Left lung (tissue), 10 donors: Measurements from ENCODE around the gene PRKAB2. TPM values are rescaled to one million over a fixed set of nuclear protein-coding genes. Genes with fewer than 3 reads are reported as not detected.
"Not testable (repeated sequence)": the region's sequence is repeated elsewhere in the genome, so short reads cannot be mapped to it uniquely, and the experiment has no call there.

Source experiments
- ATAC-seq: fragments of 200-7000 bp; cut with Tn5 transposase; one replicate; pipeline ENCODE4 v1.9.1; 2020; ENCODE audit warnings: moderate library complexity
- DNase-seq, 4 donors: peaks; one replicate each; pipeline ENCODE4 v3.0.0-alpha.2; 2013 to 2020
- H3K27ac ChIP-seq, 2 donors: fragments of 200-600 bp; sonication (generic) in 1 of 2; one replicate each; pipeline versions ENCODE4 v1.5.0 to v1.8.0; 2020 to 2021
- H3K27me3 ChIP-seq, 2 donors: fragments of 200-600 bp; sonication (generic) in 1 of 2; one replicate each; pipeline versions ENCODE4 v1.5.0 to v1.8.0; 2020 to 2021
- H3K36me3 ChIP-seq, 2 donors: fragments of 200-600 bp; sonication (generic) in 1 of 2; one replicate each; pipeline versions ENCODE4 v1.5.0 to v1.8.0; 2020 to 2021
- H3K4me1 ChIP-seq, 2 donors: fragments of 200-600 bp; one replicate each; pipeline ENCODE4 v1.8.0; 2021
- H3K4me3 ChIP-seq, 2 donors: fragments of 200-600 bp; sonication (generic) in 1 of 2; one replicate each; pipeline versions ENCODE4 v1.5.0 to v1.8.0; 2020 to 2021; ENCODE audit warnings: mild to moderate bottlenecking in 1 of 2
- H3K9me3 ChIP-seq, 2 donors: fragments of 200-600 bp; sonication (generic) in 1 of 2; one replicate each; pipeline versions ENCODE4 v1.5.0 to v1.8.0; 2020 to 2021
- intact Hi-C, 2 donors: fragments of 100-400 bp; cut with DNase I; formaldehyde crosslinking; loops; one replicate each; pipeline versions ENCODE4 v1.11.2 to v1.14.2; 2022
- polyA plus RNA-seq, 6 donors: library from polyadenylated mRNA; unstranded; fragments of 120-200 nt; gene quantifications; one replicate each; pipeline ENCODE4 v1.2.1, GENCODE V29; 2013; ENCODE audit not compliant: insufficient read length in 6 of 6
- total RNA-seq, 2 donors: library from RNA; stranded (reverse); fragmentation: NEBNext Ultra II Directional; extraction: Animal tissue kit (Norgen Biotek cat#: 25700); gene quantifications; one replicate each; pipeline ENCODE4 v1.2.1, GENCODE V29; 2021
- TF ChIP-seq, protein P1 (sequence below), 2 donors: fragments of 200-600 bp; sonication (generic) in 1 of 2; IDR thresholded peaks; one replicate each; pipeline versions ENCODE4 v1.5.0 to v1.8.0; 2021; ENCODE audit warnings: antibody characterized with exemption in 2 of 2
- donor health status: DM: no; HTN: yes; CAD: no.
- donor health status: DM: no; HTN: no; CAD: no.

PRKAB2 gene
- total and polyA plus RNA-seq, 8 donors = 9.7 to 42.7 (median 31.3) TPM

DNA sequence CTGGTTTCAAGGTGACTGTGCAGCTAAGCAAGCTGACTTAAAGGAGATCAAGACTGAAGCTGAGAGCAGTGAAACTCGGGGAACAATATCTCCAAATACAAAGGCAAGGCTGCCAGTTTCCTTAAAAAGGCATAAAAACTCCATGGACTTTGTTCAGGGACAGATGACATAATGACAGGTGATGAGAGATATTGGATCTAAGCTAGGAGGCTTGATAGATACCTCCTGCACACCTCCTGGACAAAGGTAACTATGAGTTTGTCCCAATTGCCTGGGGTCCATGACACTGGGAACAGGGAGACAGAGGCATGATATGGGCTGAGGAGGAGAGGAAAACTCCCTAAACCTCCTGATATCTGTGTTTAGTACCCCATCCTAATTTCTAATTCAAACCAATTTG is 55.2 kb downstream of the PRKAB2 start:
- no peak overlapping the region for H3K4me3 ChIP-seq
- intact Hi-C loops = no loop called here
- ATAC-seq = no peak

DNA sequence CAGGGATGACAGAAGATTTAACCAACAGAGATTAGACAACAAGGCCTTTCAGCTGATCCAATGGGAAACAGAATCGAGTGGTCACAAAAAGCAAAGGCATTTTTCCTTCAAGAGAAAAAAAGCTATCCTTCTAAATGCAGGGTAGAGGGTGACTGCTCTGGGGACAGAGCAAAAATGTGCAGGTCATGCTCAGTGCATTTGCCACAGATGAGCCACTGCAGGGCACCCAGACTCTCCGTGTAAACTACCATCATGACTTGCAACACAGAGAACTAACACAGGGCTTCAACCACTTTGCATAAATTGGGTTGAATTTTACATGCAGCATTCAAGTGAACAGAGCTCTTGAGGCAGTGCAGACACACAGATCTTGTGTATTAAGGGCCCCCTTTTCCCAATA is 56.8 kb downstream of the PRKAB2 start:
- DNase-seq (no peak), ATAC-seq (no peak)
- TF ChIP-seq, protein P1, sequence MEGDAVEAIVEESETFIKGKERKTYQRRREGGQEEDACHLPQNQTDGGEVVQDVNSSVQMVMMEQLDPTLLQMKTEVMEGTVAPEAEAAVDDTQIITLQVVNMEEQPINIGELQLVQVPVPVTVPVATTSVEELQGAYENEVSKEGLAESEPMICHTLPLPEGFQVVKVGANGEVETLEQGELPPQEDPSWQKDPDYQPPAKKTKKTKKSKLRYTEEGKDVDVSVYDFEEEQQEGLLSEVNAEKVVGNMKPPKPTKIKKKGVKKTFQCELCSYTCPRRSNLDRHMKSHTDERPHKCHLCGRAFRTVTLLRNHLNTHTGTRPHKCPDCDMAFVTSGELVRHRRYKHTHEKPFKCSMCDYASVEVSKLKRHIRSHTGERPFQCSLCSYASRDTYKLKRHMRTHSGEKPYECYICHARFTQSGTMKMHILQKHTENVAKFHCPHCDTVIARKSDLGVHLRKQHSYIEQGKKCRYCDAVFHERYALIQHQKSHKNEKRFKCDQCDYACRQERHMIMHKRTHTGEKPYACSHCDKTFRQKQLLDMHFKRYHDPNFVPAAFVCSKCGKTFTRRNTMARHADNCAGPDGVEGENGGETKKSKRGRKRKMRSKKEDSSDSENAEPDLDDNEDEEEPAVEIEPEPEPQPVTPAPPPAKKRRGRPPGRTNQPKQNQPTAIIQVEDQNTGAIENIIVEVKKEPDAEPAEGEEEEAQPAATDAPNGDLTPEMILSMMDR (IDR thresholded peaks at IDR 0.05) = no peak
- intact Hi-C loops = no loop called here
- H3K36me3 ChIP-seq = no peaks in the 10 kb centered on the region
- no peaks in the 10 kb centered on the region for H3K27me3 ChIP-seq
- H3K4me1 ChIP-seq = no peaks in the 10 kb centered on the region
- no peak overlapping the region for H3K4me3 ChIP-seq
- no peak overlapping the region for H3K27ac ChIP-seq
- no peaks in the 10 kb centered on the region for H3K9me3 ChIP-seq

More for the DNA sequence above, 55.2 kb downstream of the PRKAB2 start:
- TF ChIP-seq, protein P1 (IDR thresholded peaks at IDR 0.05) = no peak
- Histone ChIP-seq H3K27me3 (no peaks in the 10 kb centered on the region), H3K4me1 (no peaks in the 10 kb centered on the region), H3K27ac (no peak overlapping the region), H3K36me3 (no peaks in the 10 kb centered on the region), H3K9me3 (no peaks in the 10 kb centered on the region)
- DNase-seq = no peak

DNA sequence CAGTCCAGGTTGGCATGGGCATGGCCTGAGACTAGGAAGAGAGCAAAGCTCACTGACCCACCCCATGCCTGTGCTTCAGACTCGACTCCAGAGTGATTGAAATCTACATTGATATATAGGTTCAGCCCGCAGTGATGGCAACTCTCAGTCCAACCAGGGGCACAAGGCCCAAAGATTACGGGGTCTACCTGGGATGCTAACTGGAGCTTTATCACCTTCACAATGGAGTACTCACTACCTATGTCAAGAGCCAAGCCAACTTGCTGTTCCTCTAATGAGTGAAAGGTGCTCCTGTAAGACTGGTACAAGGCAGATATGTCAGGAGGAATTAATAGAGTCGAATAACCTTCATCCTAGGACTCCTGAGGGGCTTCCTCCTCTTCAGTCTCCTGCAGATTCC is 57.2 kb downstream of the PRKAB2 start:
- H3K4me1 ChIP-seq, H3K27me3 ChIP-seq, intact Hi-C loops, DNase-seq, ATAC-seq, H3K36me3 ChIP-seq, H3K27ac ChIP-seq, H3K9me3 ChIP-seq, H3K4me3 ChIP-seq: not testable (repeated sequence)

DNA sequence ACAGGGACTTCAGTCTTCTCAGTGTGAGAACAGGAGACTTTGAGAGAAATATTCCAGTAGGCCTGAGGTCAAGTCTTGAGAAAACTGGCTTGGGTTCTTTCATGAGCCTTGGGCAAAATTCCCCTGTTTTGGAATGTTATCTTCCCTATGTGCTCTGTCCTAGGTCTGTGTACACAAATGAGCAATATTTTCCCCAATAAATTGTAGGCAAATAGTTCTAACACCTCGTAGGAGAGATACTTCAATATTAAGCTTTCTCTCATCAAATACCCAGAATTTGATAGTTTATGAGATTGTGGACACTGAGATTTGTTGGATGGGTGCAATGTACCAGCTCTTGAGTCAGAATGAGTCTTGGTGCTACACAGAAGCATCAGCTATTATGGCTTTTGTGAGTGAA is 57.9 kb downstream of the PRKAB2 start:
- DNase-seq, H3K9me3 ChIP-seq, H3K4me1 ChIP-seq, intact Hi-C loops, H3K36me3 ChIP-seq, H3K27ac ChIP-seq, H3K27me3 ChIP-seq, H3K4me3 ChIP-seq, ATAC-seq: not testable (repeated sequence)

DNA sequence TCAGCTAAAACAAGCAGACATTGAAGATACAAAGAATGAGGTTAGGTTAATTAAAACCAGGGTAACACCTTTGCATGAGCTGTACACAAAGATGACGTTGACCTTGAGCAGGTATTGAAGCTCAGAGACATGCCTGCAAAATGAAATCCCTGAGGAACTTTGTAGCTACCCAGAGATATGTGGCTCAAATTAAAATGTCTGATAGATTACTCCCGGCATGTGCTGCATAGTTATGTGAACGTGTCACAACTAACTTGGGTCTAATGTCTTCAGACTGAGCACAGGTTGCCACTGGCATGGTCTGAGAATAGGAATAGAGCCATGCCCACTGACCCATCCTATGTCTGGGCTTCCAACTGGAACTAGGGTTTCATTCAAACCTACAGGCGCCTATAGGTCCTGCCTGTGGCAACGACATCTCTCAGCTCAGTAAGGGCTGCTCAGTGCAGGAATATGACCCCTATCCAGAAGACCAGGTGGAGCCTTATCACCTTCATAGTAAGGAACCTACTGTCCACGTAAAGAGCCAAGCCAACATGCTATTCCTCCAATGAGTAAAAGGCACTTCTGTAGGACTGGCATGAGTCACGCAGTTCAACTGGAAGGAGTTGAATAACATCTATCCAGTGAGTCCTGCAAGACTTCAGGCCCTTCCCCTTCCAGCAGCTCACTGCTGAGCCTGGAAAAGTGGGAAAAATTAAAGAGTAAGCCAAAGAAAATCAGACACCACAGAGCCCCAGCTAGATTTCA is 60.7 kb downstream of the PRKAB2 start:
- Histone ChIP-seq H3K27ac (no peak overlapping the region), H3K4me1 (no peaks in the 10 kb centered on the region), H3K4me3 (no peak overlapping the region), H3K9me3 (no peaks in the 10 kb centered on the region), H3K27me3 (no peaks in the 10 kb centered on the region), H3K36me3 (no peaks in the 10 kb centered on the region)
- intact Hi-C loops = no loop called here
- TF ChIP-seq, protein P1 (IDR thresholded peaks at IDR 0.05) = no peak
- ATAC-seq (no peak), DNase-seq (no peak)

DNA sequence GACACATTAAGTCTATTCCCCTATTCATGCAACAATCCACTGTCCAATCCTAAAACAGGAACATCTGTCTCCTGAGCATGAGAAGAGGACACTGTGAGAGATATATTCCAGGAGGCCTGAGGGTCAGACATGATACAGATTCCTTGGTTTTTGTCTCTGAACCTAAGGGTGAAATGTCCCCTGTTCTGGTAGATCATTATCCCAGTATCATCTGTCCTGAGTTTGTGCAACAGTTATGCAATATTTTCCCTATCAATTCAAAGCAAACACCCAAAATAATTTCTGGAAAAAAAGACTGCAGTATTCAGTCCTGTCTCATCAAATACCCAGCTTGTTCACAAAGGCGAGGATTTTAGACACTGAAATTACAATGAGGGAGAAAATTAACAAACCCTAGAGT is 61.4 kb downstream of the PRKAB2 start:
- TF ChIP-seq, protein P1 (IDR thresholded peaks at IDR 0.05) = no peak
- no peak for DNase-seq

More for the DNA sequence above, 61.4 kb downstream of the PRKAB2 start:
- intact Hi-C loops = no loop called here
- no peak for ATAC-seq
- Histone ChIP-seq H3K9me3 (no peaks in the 10 kb centered on the region), H3K4me1 (no peaks in the 10 kb centered on the region), H3K27me3 (no peaks in the 10 kb centered on the region), H3K4me3 (no peak overlapping the region), H3K27ac (no peak overlapping the region), H3K36me3 (no peaks in the 10 kb centered on the region)
